ENCODE results near the gene HS1BP3. TPM values are rescaled to one million over a fixed set of nuclear protein-coding genes. Genes with fewer than 3 reads are reported as not detected.

HS1BP3 gene
- total and polyA plus RNA-seq, 2 of the 13 experiments (the other 11 are each of a cell fraction or from before 2014, with no cell fraction given): 15.2 to 22.0 TPM

DNA sequence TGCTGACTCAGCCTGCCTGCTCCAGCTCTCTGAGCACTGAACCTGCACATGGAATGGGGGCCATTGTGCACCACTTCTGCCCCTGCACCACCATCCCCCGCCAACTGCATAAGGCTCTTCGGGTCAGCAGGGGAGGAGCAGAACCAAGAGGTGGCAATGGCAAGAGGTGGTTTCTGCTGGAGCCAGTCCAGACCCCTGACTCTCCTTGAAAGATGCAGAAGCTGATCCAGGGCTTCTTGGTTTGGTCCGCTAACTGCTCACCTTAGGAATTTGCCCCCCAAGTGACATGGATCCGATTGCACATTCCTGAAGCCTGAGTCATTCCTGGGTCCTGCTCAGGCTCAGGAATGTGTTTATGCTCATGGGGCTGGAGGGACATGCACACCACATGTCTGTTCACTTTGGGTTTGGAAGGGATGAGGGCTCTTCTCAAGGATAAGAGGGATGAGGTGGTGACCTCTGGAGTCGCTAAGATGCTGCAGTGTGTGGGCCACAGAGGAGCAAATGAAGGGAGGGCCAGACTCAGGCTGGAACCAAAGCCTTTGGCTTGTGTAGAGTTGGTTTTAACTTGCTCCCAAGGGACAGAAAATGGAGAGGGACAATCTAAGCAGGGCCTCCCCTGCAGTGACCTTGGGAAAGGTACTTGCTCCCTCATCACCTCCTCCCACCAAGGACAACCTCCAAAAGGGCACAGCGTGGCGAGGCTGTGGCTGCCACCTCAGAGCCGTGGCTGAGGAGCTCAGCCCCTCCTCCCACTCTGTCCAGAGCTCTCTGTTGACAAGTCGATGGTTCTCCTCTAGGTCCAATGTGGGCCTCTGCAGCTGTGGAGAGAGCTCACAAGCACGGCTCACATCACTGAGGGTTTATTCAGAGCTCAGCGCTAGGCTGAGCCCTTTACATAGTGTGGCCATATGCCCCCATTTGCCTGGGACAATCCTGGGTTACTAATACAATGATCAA lies 66.2 kb downstream of the HS1BP3 start (continued):
- no peak for TF ChIP-seq THYN1 (CRISPR knock-in tag; IDR thresholded peaks at IDR 0.05; ENCODE audit: borderline replicate concordance, low read depth)
- 0 out of 2 replicates have a peak, but pooled peaks have one; percentile 6 for TF ChIP-seq ATAD3A (CRISPR knock-in tag; IDR thresholded peaks at IDR 0.05)
- TF ChIP-seq, protein P1, sequence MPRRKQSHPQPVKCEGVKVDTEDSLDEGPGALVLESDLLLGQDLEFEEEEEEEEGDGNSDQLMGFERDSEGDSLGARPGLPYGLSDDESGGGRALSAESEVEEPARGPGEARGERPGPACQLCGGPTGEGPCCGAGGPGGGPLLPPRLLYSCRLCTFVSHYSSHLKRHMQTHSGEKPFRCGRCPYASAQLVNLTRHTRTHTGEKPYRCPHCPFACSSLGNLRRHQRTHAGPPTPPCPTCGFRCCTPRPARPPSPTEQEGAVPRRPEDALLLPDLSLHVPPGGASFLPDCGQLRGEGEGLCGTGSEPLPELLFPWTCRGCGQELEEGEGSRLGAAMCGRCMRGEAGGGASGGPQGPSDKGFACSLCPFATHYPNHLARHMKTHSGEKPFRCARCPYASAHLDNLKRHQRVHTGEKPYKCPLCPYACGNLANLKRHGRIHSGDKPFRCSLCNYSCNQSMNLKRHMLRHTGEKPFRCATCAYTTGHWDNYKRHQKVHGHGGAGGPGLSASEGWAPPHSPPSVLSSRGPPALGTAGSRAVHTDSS (CRISPR knock-in tag; conservative IDR thresholded peaks at IDR 0.05): no peak
- TF ChIP-seq NRL (CRISPR knock-in tag; IDR thresholded peaks at IDR 0.05; ENCODE audit: borderline replicate concordance): peak; percentile 53; the same call in 1 of the 2 replicates
- TF ChIP-seq, protein P2, sequence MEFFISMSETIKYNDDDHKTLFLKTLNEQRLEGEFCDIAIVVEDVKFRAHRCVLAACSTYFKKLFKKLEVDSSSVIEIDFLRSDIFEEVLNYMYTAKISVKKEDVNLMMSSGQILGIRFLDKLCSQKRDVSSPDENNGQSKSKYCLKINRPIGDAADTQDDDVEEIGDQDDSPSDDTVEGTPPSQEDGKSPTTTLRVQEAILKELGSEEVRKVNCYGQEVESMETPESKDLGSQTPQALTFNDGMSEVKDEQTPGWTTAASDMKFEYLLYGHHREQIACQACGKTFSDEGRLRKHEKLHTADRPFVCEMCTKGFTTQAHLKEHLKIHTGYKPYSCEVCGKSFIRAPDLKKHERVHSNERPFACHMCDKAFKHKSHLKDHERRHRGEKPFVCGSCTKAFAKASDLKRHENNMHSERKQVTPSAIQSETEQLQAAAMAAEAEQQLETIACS (CRISPR knock-in tag; IDR thresholded peaks at IDR 0.05): no peak
- no peak for TF ChIP-seq HMGA1 (CRISPR knock-in tag; conservative IDR thresholded peaks at IDR 0.05)
- TF ChIP-seq ZNF552 (CRISPR knock-in tag; IDR thresholded peaks at IDR 0.05; ENCODE audit: borderline replicate concordance): no peak
- TF ChIP-seq, protein P3, sequence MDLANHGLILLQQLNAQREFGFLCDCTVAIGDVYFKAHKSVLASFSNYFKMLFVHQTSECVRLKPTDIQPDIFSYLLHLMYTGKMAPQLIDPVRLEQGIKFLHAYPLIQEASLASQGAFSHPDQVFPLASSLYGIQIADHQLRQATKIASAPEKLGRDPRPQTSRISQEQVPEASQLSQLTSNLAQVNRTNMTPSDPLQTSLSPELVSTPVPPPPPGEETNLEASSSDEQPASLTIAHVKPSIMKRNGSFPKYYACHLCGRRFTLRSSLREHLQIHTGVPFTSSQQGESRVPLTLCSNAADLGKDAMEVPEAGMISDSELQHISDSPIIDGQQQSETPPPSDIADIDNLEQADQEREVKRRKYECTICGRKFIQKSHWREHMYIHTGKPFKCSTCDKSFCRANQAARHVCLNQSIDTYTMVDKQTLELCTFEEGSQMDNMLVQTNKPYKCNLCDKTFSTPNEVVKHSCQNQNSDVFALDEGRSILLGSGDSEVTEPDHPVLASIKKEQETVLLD (CRISPR knock-in tag; IDR thresholded peaks at IDR 0.05; ENCODE audit: low read depth): peak; percentile 24; the same call in 1 of the 2 replicates
- no peak for TF ChIP-seq ISX (CRISPR knock-in tag; conservative IDR thresholded peaks at IDR 0.05)
- TF ChIP-seq CREM (IDR thresholded peaks at IDR 0.05): peak; percentile 49; the same call in 1 of the 2 replicates
- TF ChIP-seq CREM (CRISPR knock-in tag; IDR thresholded peaks at IDR 0.05): no peak
- TF ChIP-seq, protein P4, sequence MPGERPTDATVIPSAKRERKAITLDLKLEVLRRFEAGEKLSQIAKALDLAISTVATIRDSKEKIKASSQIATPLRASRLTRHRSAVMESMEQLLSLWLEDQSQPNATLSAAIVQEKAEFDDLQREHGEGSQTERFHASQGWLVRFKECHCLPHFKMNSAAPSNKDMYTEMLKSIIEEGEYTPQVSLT (CRISPR knock-in tag; IDR thresholded peaks at IDR 0.05; ENCODE audit: borderline replicate concordance, low read depth): no peak; the same call in 1 of the 2 replicates
- peak; percentile 85; the same call in 1 of the 2 replicates for TF ChIP-seq ZNF296 (CRISPR knock-in tag; conservative IDR thresholded peaks at IDR 0.05)
- peak; percentile 66; the same call in 1 of the 2 replicates for TF ChIP-seq ZIK1 (CRISPR knock-in tag; IDR thresholded peaks at IDR 0.05; ENCODE audit: borderline replicate concordance, low read depth)
- no peak for TF ChIP-seq NONO (IDR thresholded peaks at IDR 0.05)
- peak; percentile 66; the same call in 1 of the 2 replicates for TF ChIP-seq NONO (CRISPR knock-in tag; conservative IDR thresholded peaks at IDR 0.05)
- no peak for TF ChIP-seq CC2D1A (CRISPR knock-in tag; IDR thresholded peaks at IDR 0.05)
- TF ChIP-seq HOXA9 (CRISPR knock-in tag; IDR thresholded peaks at IDR 0.05; ENCODE audit: borderline replicate concordance): no peak
- no peak for TF ChIP-seq ZSCAN20 (CRISPR knock-in tag; IDR thresholded peaks at IDR 0.05; ENCODE audit: borderline replicate concordance)
- peak; percentile 4; the same call in 1 of the 2 replicates for TF ChIP-seq HCFC1 (IDR thresholded peaks at IDR 0.05; ENCODE audit: low read depth, low read length)
- peak; percentile 49; the same call in 1 of the 2 replicates for TF ChIP-seq ZNF724P (CRISPR knock-in tag; IDR thresholded peaks at IDR 0.05; ENCODE audit: borderline replicate concordance)
- no peak for TF ChIP-seq SRSF9 (IDR thresholded peaks at IDR 0.05; ENCODE audit: borderline replicate concordance, insufficient read depth, low read depth, low read length, poor library complexity, severe bottlenecking)
- TF ChIP-seq ZNF678 (CRISPR knock-in tag; IDR thresholded peaks at IDR 0.05): peak; percentile 94
- peak; percentile 63 to 88; a peak in 3 of 4 replicates for TF ChIP-seq EP300 (IDR thresholded peaks at IDR 0.05; ENCODE audit: low read depth in 2 of 2, low read length in 2 of 2)
- peak; percentile 87 for TF ChIP-seq EP300 (CRISPR knock-in tag; IDR thresholded peaks at IDR 0.05; ENCODE audit: borderline replicate concordance)

Data from HepG2 (cell line).